Gastroesophageal sphincter (tissue), 4 donors: ENCODE results near the gene KCNH1. TPM values are rescaled to one million over a fixed set of nuclear protein-coding genes. Genes with fewer than 3 reads are reported as not detected.

ENCODE experiments used
- ATAC-seq: fragments of 150-250 bp; one replicate; pipeline ENCODE4 v1.9.1; 2016; ENCODE audit warnings: mild to moderate bottlenecking, moderate library complexity
- H3K27ac ChIP-seq, 4 donors: fragments of 200-600 bp; sonication (generic) in 3 of 4; 1 replicate in 3 of 4; 2 replicates in 1 of 4; pipeline ENCODE4 v1.5.1; 2016 to 2019
- H3K27me3 ChIP-seq: fragments of 200-600 bp; sonication (generic); one replicate; pipeline ENCODE4 v1.5.1; 2019
- H3K36me3 ChIP-seq, 2 donors: fragments of 200-600 bp; sonication (generic); one replicate each; pipeline ENCODE4 v1.5.1; 2019; ENCODE audit warnings: control low read depth in 1 of 2
- H3K4me1 ChIP-seq, 3 donors: fragments of 200-600 bp; sonication (generic); 1 replicate in 2 of 3; 2 replicates in 1 of 3; pipeline ENCODE4 v1.5.1; 2016 to 2019; ENCODE audit warnings: control low read depth in 2 of 3
- H3K4me3 ChIP-seq, 2 donors: fragments of 200-600 bp; sonication (generic); one replicate each; pipeline ENCODE4 v1.5.1; 2019; ENCODE audit warnings: mild to moderate bottlenecking in 1 of 2, moderate library complexity in 1 of 2
- H3K9me3 ChIP-seq, 3 donors: fragments of 200-600 bp; sonication (generic); one replicate each; pipeline ENCODE4 v1.5.1; 2017 to 2019; ENCODE audit warnings: control low read depth in 2 of 3
- CTCF ChIP-seq, 4 experiments: fragments of 200-600 bp in 2 of 4; fragments of 450-650 bp in 2 of 4; sonication (generic) in 1 of 4; IDR thresholded peaks; one replicate each; pipeline ENCODE4 v1.5.1; 2017 to 2019; ENCODE audit warnings: antibody characterized with exemption in 4 of 4, mild to moderate bottlenecking in 2 of 4, moderate library complexity in 2 of 4
- EP300 ChIP-seq: sonication (generic); formaldehyde crosslinking; IDR thresholded peaks from one replicate; pipeline ENCODE4 v1.6.1; 2017; ENCODE audit warnings: antibody characterized with exemption, mild to moderate bottlenecking
- POLR2A ChIP-seq, 2 donors: fragments of 450-650 bp; IDR thresholded peaks; one replicate each; pipeline ENCODE4 v1.6.1; 2017; ENCODE audit warnings: antibody characterized with exemption in 2 of 2, mild to moderate bottlenecking in 2 of 2, moderate library complexity in 1 of 2
- POLR2AphosphoS5 ChIP-seq: sonication (generic); formaldehyde crosslinking; IDR thresholded peaks from one replicate; pipeline ENCODE4 v1.6.1; 2017; ENCODE audit warnings: antibody characterized with exemption
- WGBS, 2 donors: methylation state at CpG; one replicate each; pipeline ENCODE4 v1.1.5; 2018; ENCODE audit warnings: low coverage in 1 of 2; 5-methylcytosine and 5-hydroxymethylcytosine counted together
- total RNA-seq, 4 donors: library from RNA; depleted of rRNA; stranded (reverse); fragments of >200 nt; gene quantifications; one replicate each; pipeline ENCODE4 v1.1.0, GENCODE V29; 2016

Gene KCNH1
- total RNA-seq, 4 donors from 2014 or later = 0.15 to 2.3 (median 1.2) TPM

- Histone ChIP-seq H3K27me3 (no peaks in the 10 kb centered on the region), H3K4me1 (no peaks in the 10 kb centered on the region), H3K4me3 (no peak overlapping the region), H3K27ac (no peak overlapping the region), H3K36me3 (no peaks in the 10 kb centered on the region), H3K9me3 (no peaks in the 10 kb centered on the region)
- ATAC-seq = no peak
- 68 to 71% methylated on average over 11 to 12 of the region's 13 CpGs for WGBS, 2 donors
- no peak for TF ChIP-seq POLR2AphosphoS5
- TF ChIP-seq EP300 = no peak
- TF ChIP-seq POLR2A (IDR thresholded peaks at IDR 0.05) = no peak
- TF ChIP-seq CTCF (IDR thresholded peaks at IDR 0.05) = no peak
These were observed 318.1 kb downstream of the KCNH1 start for GRCh38 chr1:210815641-210816550.

GRCh38 chr1:210814382-210815123 is 319.4 kb downstream of the KCNH1 start:
- no peak for ATAC-seq
- H3K27ac ChIP-seq = no peak overlapping the region

GRCh38 chr1:210801501-210801900 is 332.4 kb downstream of the KCNH1 start:
- Histone ChIP-seq H3K27ac (no peak overlapping the region), H3K4me1 (no peaks in the 10 kb centered on the region), H3K27me3 (peaks cover 8% of the 10 kb centered on the region), H3K36me3 (no peaks in the 10 kb centered on the region), H3K4me3 (no peak overlapping the region), H3K9me3 (no peaks in the 10 kb centered on the region)
- no peak for ATAC-seq
- 90 to 100% methylated on average over 1 to 3 of the region's 4 CpGs for WGBS, 2 donors
- no peak for TF ChIP-seq POLR2A (IDR thresholded peaks at IDR 0.05)

More at GRCh38 chr1:210814382-210815123, 319.4 kb downstream of the KCNH1 start:
- TF ChIP-seq POLR2AphosphoS5 (no peak), EP300 (no peak), POLR2A (IDR thresholded peaks at IDR 0.05) (no peak), CTCF (IDR thresholded peaks at IDR 0.05) (no peak)
- H3K27me3 ChIP-seq = no peaks in the 10 kb centered on the region
- H3K4me3 ChIP-seq = no peak overlapping the region
- no peaks in the 10 kb centered on the region for H3K4me1 ChIP-seq
- H3K9me3 ChIP-seq = no peaks in the 10 kb centered on the region
- no peaks in the 10 kb centered on the region for H3K36me3 ChIP-seq

GRCh38 chr1:210800756-210801155 is 333.2 kb downstream of the KCNH1 start:
- TF ChIP-seq CTCF (IDR thresholded peaks at IDR 0.05) (no peak), POLR2AphosphoS5 (no peak), EP300 (no peak), POLR2A (IDR thresholded peaks at IDR 0.05) (no peak)
- H3K9me3 ChIP-seq = no peaks in the 10 kb centered on the region
- no peaks in the 10 kb centered on the region for H3K36me3 ChIP-seq
- H3K4me1 ChIP-seq = no peaks in the 10 kb centered on the region
- peaks cover 8% of the 10 kb centered on the region for H3K27me3 ChIP-seq
- H3K4me3 ChIP-seq = no peak overlapping the region
- WGBS, 2 donors = 73% methylated on average over 3 of the region's 3 CpGs; no CpG with 5 or more reads in 1 of the 2 donors
- no peak overlapping the region for H3K27ac ChIP-seq
- no peak for ATAC-seq

- no peak for ATAC-seq
- no peak for TF ChIP-seq EP300
- WGBS, 2 donors = 72 to 88% methylated on average over 3 of the region's 4 CpGs
These were observed 333.6 kb downstream of the KCNH1 start for GRCh38 chr1:210800301-210800700.

More at GRCh38 chr1:210800301-210800700, 333.6 kb downstream of the KCNH1 start:
- Histone ChIP-seq H3K27me3 (peaks cover 8% of the 10 kb centered on the region), H3K27ac (no peak overlapping the region), H3K36me3 (no peaks in the 10 kb centered on the region), H3K4me1 (no peaks in the 10 kb centered on the region), H3K4me3 (no peak overlapping the region), H3K9me3 (no peaks in the 10 kb centered on the region)
